ENCODE data around the gene TUBB.

TUBB gene

GRCh38 chr6:30724906-30725667 lies 4.9 kb downstream of the TUBB start:
- Histone ChIP-seq H4K20me1 (ENCODE audit: insufficient read depth) (peaks cover 36% of the 10 kb centered on the region), H3K4me1 (ENCODE audit: low read depth, poor library complexity, severe bottlenecking) (peaks cover 30% of the 10 kb centered on the region), H3K4me3 (IDR thresholded peaks at IDR 0.05; ENCODE audit: insufficient read depth, low read depth, low read length) (no peak overlapping the region), H2AFZ (ENCODE audit: low read depth) (no peak overlapping the region), H3K36me3 (ENCODE audit: insufficient read depth) (peaks cover 23% of the 10 kb centered on the region; the same call in 1 of the 2 replicates), H3K9ac (no peak overlapping the region), H3K27ac (peak overlapping the region; percentile 35; the same call in 1 of the 2 replicates), H3K27me3 (ENCODE audit: insufficient read depth, low read depth) (no peaks in the 10 kb centered on the region), H3K4me2 (no peak overlapping the region), H3K79me2 (ENCODE audit: insufficient read depth, low read depth) (peaks cover 45% of the 10 kb centered on the region)
- TF ChIP-seq, protein P1, sequence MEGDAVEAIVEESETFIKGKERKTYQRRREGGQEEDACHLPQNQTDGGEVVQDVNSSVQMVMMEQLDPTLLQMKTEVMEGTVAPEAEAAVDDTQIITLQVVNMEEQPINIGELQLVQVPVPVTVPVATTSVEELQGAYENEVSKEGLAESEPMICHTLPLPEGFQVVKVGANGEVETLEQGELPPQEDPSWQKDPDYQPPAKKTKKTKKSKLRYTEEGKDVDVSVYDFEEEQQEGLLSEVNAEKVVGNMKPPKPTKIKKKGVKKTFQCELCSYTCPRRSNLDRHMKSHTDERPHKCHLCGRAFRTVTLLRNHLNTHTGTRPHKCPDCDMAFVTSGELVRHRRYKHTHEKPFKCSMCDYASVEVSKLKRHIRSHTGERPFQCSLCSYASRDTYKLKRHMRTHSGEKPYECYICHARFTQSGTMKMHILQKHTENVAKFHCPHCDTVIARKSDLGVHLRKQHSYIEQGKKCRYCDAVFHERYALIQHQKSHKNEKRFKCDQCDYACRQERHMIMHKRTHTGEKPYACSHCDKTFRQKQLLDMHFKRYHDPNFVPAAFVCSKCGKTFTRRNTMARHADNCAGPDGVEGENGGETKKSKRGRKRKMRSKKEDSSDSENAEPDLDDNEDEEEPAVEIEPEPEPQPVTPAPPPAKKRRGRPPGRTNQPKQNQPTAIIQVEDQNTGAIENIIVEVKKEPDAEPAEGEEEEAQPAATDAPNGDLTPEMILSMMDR (conservative IDR thresholded peaks at IDR 0.05; ENCODE audit: low read depth, low read length) = no peak

DNA sequence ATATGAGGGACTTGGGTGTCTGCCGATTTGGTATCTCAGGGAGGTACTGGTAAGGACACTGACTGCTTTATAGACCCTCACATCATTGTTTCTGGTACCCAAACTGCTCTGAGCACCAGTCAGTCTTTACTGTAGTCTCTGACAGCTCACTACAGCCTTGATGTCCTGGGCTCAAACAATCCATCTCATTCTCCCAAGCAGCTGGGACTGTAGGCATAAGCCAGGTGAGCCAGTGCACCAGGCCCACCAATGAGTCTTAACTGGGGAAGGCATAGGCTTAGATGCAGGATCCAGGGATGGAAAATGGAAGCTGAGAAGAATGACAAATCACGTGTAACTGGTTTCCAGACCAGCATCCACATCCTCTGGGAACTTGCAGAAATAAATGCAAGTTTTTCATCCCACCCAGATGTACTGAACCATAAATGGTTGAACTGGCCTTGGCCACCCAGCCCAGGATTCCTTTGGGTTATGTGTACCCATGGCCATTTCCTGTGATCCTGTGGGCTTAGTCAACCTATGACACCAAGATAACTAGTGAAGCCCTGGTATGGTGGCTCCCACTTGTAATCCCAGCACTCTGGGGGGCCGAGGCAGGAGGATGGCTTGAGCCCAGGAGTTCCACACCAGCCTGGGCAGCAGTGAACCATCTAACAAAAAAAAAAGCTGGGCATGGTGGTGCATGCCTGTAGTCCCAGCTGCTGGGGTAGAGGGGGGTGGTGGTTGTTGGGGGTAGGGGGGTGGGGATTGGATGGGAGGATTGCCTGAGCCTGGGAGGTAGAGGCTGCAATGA lies 5.8 kb downstream of the TUBB start:
- Histone ChIP-seq H3K4me2 (no peak overlapping the region), H3K9ac (no peak overlapping the region), H2AFZ (ENCODE audit: low read depth) (no peak overlapping the region), H3K4me3 (IDR thresholded peaks at IDR 0.05; ENCODE audit: insufficient read depth, low read depth, low read length) (no peak overlapping the region), H3K36me3 (ENCODE audit: insufficient read depth) (peaks cover 23% of the 10 kb centered on the region; the same call in 1 of the 2 replicates), H3K27me3 (ENCODE audit: insufficient read depth, low read depth) (no peaks in the 10 kb centered on the region), H4K20me1 (ENCODE audit: insufficient read depth) (peaks cover 36% of the 10 kb centered on the region), H3K27ac (0 out of 2 replicates have a peak overlapping the region, but pooled peaks have one; percentile 11), H3K79me2 (ENCODE audit: insufficient read depth, low read depth) (peaks cover 37% of the 10 kb centered on the region), H3K4me1 (ENCODE audit: low read depth, poor library complexity, severe bottlenecking) (peaks cover 31% of the 10 kb centered on the region)
- TF ChIP-seq, protein P1 (conservative IDR thresholded peaks at IDR 0.05; ENCODE audit: low read depth, low read length) = no peak

DNA sequence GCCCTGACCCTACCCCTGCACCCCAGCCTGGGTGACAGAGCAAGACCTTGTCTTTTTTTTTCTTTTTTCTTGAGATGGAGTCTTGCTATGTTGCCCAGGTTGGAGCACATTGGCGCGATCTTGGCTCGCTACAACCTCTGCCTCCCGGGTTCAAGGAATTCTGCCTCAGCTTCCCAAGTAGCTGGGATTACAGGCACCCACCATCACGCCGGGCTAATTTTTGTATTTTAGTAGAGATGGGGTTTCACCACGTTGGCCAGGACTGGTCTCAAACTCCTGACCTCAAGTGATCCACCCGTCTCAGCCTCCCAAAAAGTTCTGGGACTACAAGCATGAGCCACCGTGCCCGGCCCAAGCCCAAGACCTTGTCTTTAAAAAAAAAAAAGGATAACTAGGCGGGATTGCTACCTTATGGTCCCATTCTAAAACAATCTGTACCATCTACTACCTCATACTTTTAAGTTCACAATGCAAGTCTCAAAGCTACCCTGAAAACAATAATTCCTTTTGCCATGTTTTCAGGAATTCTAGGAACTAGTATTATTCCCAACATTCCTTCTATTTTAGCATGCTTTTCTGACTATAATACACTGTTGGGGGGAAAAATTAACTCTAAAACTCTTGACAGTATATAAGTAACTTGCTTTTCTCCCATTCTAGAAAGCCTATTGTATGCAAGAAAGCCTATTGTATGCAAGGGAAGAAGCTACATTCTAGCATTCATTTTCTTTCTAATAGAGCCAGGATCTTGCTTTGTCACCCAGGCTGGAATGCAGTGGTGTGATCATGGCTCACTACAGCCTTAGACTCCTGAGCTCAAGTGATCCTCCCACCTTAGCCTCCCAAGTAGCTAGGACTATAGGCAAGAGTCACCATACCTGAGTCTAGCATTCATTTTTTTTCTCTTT lies 6.6 kb downstream of the TUBB start:
- H3K36me3 ChIP-seq (ENCODE audit: insufficient read depth) = peaks cover 20% of the 10 kb centered on the region; the same call in 1 of the 2 replicates
- H4K20me1 ChIP-seq (ENCODE audit: insufficient read depth) = peaks cover 33% of the 10 kb centered on the region
- H3K9ac ChIP-seq = no peak overlapping the region
- H3K27me3 ChIP-seq (ENCODE audit: insufficient read depth, low read depth) = no peaks in the 10 kb centered on the region
- peaks cover 31% of the 10 kb centered on the region for H3K79me2 ChIP-seq (ENCODE audit: insufficient read depth, low read depth)
- TF ChIP-seq, protein P1 (conservative IDR thresholded peaks at IDR 0.05; ENCODE audit: low read depth, low read length) = no peak
- no peak overlapping the region for H3K4me2 ChIP-seq
- H3K4me1 ChIP-seq (ENCODE audit: low read depth, poor library complexity, severe bottlenecking) = peaks cover 39% of the 10 kb centered on the region
- no peak overlapping the region for H2AFZ ChIP-seq (ENCODE audit: low read depth)
- peak overlapping the region; percentile 19; the same call in 1 of the 2 replicates for H3K27ac ChIP-seq
- no peak overlapping the region for H3K4me3 ChIP-seq (IDR thresholded peaks at IDR 0.05; ENCODE audit: insufficient read depth, low read depth, low read length)

GRCh38 chr6:30727920-30728553 lies 7.9 kb downstream of the TUBB start:
- no peak overlapping the region for H3K4me3 ChIP-seq (IDR thresholded peaks at IDR 0.05; ENCODE audit: insufficient read depth, low read depth, low read length)
- H3K79me2 ChIP-seq (ENCODE audit: insufficient read depth, low read depth) = peaks cover 18% of the 10 kb centered on the region
- no peak overlapping the region for H2AFZ ChIP-seq (ENCODE audit: low read depth)
- H3K36me3 ChIP-seq (ENCODE audit: insufficient read depth) = peaks cover 9% of the 10 kb centered on the region; the same call in 1 of the 2 replicates
- TF ChIP-seq, protein P1 (conservative IDR thresholded peaks at IDR 0.05; ENCODE audit: low read depth, low read length) = no peak
- peaks cover 32% of the 10 kb centered on the region for H3K4me1 ChIP-seq (ENCODE audit: low read depth, poor library complexity, severe bottlenecking)
- H4K20me1 ChIP-seq (ENCODE audit: insufficient read depth) = peaks cover 20% of the 10 kb centered on the region
- no peak overlapping the region for H3K27ac ChIP-seq
- no peaks in the 10 kb centered on the region for H3K27me3 ChIP-seq (ENCODE audit: insufficient read depth, low read depth)
- H3K9ac ChIP-seq = no peak overlapping the region
- no peak overlapping the region for H3K4me2 ChIP-seq
